Measurements from ENCODE around the gene NOL3.

NOL3 gene

GRCh38 chr16:67213197-67214019, 43.1 kb downstream of the NOL3 start:
- no peak for DNase-seq (ENCODE audit: low read depth in 1 of 2, low spot score in 1 of 2)
- H3K27ac ChIP-seq (replicated peaks), result no peak overlapping the region
- TF ChIP-seq GABPA (IDR thresholded peaks at IDR 0.05; ENCODE audit: low read depth) (no peak), REST (IDR thresholded peaks at IDR 0.05; ENCODE audit: insufficient replicate concordance, low read depth) (no peak), SPI1 (IDR thresholded peaks at IDR 0.05; ENCODE audit: borderline replicate concordance, low read depth) (no peak)

GRCh38 chr16:67215706-67216105, 45.4 kb downstream of the NOL3 start:
- Histone ChIP-seq H3K4me3 (replicated peaks; ENCODE audit: insufficient read depth, low read length) (no peak overlapping the region), H3K27ac (replicated peaks) (no peak overlapping the region), H3K27me3 (ENCODE audit: insufficient read depth, poor library complexity, severe bottlenecking) (no peaks in the 10 kb centered on the region)
- no peak for TF ChIP-seq REST (IDR thresholded peaks at IDR 0.05; ENCODE audit: insufficient replicate concordance, low read depth)
- TF ChIP-seq SPI1 (IDR thresholded peaks at IDR 0.05; ENCODE audit: borderline replicate concordance, low read depth), result no peak
- TF ChIP-seq, protein P1, sequence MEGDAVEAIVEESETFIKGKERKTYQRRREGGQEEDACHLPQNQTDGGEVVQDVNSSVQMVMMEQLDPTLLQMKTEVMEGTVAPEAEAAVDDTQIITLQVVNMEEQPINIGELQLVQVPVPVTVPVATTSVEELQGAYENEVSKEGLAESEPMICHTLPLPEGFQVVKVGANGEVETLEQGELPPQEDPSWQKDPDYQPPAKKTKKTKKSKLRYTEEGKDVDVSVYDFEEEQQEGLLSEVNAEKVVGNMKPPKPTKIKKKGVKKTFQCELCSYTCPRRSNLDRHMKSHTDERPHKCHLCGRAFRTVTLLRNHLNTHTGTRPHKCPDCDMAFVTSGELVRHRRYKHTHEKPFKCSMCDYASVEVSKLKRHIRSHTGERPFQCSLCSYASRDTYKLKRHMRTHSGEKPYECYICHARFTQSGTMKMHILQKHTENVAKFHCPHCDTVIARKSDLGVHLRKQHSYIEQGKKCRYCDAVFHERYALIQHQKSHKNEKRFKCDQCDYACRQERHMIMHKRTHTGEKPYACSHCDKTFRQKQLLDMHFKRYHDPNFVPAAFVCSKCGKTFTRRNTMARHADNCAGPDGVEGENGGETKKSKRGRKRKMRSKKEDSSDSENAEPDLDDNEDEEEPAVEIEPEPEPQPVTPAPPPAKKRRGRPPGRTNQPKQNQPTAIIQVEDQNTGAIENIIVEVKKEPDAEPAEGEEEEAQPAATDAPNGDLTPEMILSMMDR (IDR thresholded peaks at IDR 0.05; ENCODE audit: insufficient read depth, low read length), result no peak
- no peak for TF ChIP-seq POLR2AphosphoS5 (IDR thresholded peaks at IDR 0.05; ENCODE audit: low read depth)
- no peak for DNase-seq (ENCODE audit: low read depth in 1 of 2, low spot score in 1 of 2)

More at GRCh38 chr16:67213197-67214019, 43.1 kb downstream of the NOL3 start:
- no peaks in the 10 kb centered on the region for H3K27me3 ChIP-seq (ENCODE audit: insufficient read depth, poor library complexity, severe bottlenecking)
- no peak overlapping the region for H3K4me3 ChIP-seq (replicated peaks; ENCODE audit: insufficient read depth, low read length)

DNA sequence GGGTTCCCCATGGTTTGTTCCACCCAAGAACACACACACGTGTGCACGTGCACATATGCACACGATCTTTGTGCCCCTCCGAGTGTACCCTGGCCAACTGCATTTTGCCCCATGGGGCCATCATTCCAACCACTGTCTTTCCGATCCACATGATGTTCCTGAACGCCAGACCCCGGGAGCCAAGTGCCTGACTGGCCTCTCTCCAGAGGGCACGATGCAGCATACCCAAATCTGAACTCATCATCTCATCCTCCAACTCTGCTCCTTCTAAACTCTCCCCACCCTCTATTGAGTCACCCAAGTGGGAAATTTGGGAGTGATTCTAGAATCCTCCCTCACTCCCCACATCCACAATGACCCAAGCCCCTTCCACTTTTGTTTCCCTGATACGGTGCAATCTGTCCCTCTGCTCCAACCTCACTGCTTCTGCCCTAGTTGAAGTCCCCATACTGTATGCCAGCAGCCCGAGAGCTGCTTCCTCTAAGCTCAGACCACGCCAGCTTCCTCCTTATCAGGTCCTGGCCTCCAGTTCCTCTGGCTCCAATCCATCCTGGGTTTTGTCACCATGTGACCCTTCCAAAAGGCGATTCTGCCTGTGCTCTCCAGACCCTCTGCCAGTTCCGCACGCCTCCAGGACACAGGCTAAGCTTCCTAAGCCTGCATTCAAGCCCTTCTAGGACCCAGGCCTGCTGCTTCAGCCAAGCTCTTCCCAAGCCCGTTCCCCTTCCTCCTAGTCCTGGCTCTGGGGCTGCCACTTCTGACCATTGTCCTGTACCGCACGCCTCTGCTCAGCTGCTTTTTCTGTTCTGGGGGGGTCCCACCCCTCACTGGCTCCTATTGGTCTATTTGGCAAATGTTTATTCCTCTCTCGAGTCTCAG, 46.5 kb downstream of the NOL3 start:
- peak; percentile 42; the same call in 1 of the 2 replicates for TF ChIP-seq SPI1 (IDR thresholded peaks at IDR 0.05; ENCODE audit: borderline replicate concordance, low read depth)
- TF ChIP-seq GABPA (IDR thresholded peaks at IDR 0.05; ENCODE audit: low read depth), result no peak
- TF ChIP-seq, protein P1 (IDR thresholded peaks at IDR 0.05; ENCODE audit: insufficient read depth, low read length), result no peak
- TF ChIP-seq POLR2AphosphoS5 (IDR thresholded peaks at IDR 0.05; ENCODE audit: low read depth), result no peak
- no peak for TF ChIP-seq REST (IDR thresholded peaks at IDR 0.05; ENCODE audit: insufficient replicate concordance, low read depth)
- DNase-seq (ENCODE audit: low read depth in 1 of 2, low spot score in 1 of 2), result peak; percentile 55 to 64
- Histone ChIP-seq H3K27me3 (ENCODE audit: insufficient read depth, poor library complexity, severe bottlenecking) (no peaks in the 10 kb centered on the region), H3K4me3 (replicated peaks; ENCODE audit: insufficient read depth, low read length) (no peak overlapping the region), H3K27ac (replicated peaks) (no peak overlapping the region)
